Neural cell (in vitro differentiated cells): ENCODE results near the gene ALAS2. TPM values are rescaled to one million over a fixed set of nuclear protein-coding genes. Genes with fewer than 3 reads are reported as not detected.

Experiments used
- H2AFZ ChIP-seq: fragments of 200-600, 300-800 bp; sonication (generic), shearing (Covaris generic); 2 replicates; pipeline ENCODE4 v1.6.0; 2014; ENCODE audit warnings: low read depth, mild to moderate bottlenecking, antibody characterized with exemption, low read length, moderate library complexity
- H3F3A ChIP-seq: fragments of 200-600 bp; shearing (Covaris generic); 2 replicates; pipeline ENCODE4 v1.6.1; 2016; ENCODE audit warnings: mild to moderate bottlenecking, moderate library complexity, mixed read lengths, antibody characterized with exemption, low read length; ENCODE audit not compliant: insufficient read depth, poor library complexity, severe bottlenecking
- H3K27ac ChIP-seq: fragments of 200-600, 300-800 bp; sonication (generic), shearing (Covaris generic); 2 replicates; pipeline ENCODE4 v1.5.1; 2014; ENCODE audit warnings: mild to moderate bottlenecking, low read length, moderate library complexity
- H3K27me3 ChIP-seq: fragments of 300-800, 200-600 bp; sonication (generic), shearing (Covaris generic); 2 replicates; pipeline ENCODE4 v1.6.0; 2014; ENCODE audit warnings: mild to moderate bottlenecking, low read depth, low read length, moderate library complexity; ENCODE audit not compliant: insufficient read depth
- H3K36me3 ChIP-seq: fragments of 300-800, 200-600 bp; sonication (generic), shearing (Covaris generic); 2 replicates; pipeline ENCODE4 v1.5.1; 2014; ENCODE audit warnings: mild to moderate bottlenecking, antibody characterized with exemption, low read length, moderate library complexity; ENCODE audit not compliant: insufficient read depth
- H3K4me2 ChIP-seq: fragments of 300-800, 200-600 bp; sonication (generic), shearing (Covaris generic); 2 replicates; pipeline ENCODE4 v1.6.0; 2014; ENCODE audit warnings: mild to moderate bottlenecking, low read length
- H3K4me3 ChIP-seq: fragments of 300-800, 200-600 bp; sonication (generic), shearing (Covaris generic); 2 replicates; pipeline ENCODE4 v1.5.1; 2014; ENCODE audit warnings: mild to moderate bottlenecking, low read length, moderate library complexity
- H3K79me2 ChIP-seq: fragments of 200-600 bp; shearing (Covaris generic); replicated peaks from 2 replicates; pipeline ENCODE4 v1.6.0; 2014; ENCODE audit warnings: mild to moderate bottlenecking, low read length, moderate library complexity; ENCODE audit not compliant: insufficient read depth
- H3K9ac ChIP-seq: fragments of 300-800, 200-600 bp; sonication (generic), shearing (Covaris generic); 2 replicates; pipeline ENCODE4 v1.6.1; 2016; ENCODE audit warnings: mild to moderate bottlenecking, low read length, mixed read lengths
- H3K9me2 ChIP-seq: fragments of 200-600 bp; shearing (Covaris generic); 2 replicates; pipeline ENCODE4 v1.6.1; 2016; ENCODE audit warnings: mild to moderate bottlenecking, low read length, mixed read lengths; ENCODE audit not compliant: insufficient read depth
- H3K9me3 ChIP-seq: fragments of 200-600, 300-800 bp; sonication (generic), shearing (Covaris generic); 2 replicates; pipeline ENCODE4 v1.6.1; 2016; ENCODE audit warnings: mild to moderate bottlenecking, mixed run types, low read length, moderate library complexity, mixed read lengths
- H4K20me1 ChIP-seq: fragments of 200-600 bp; shearing (Covaris generic); 2 replicates; pipeline ENCODE4 v1.6.1; 2016; ENCODE audit warnings: mild to moderate bottlenecking, mixed run types; ENCODE audit not compliant: insufficient read depth
- CTCF ChIP-seq: fragments of 450-650 bp; IDR thresholded peaks from 2 replicates; pipeline ENCODE4 v1.5.1; 2014; ENCODE audit warnings: antibody characterized with exemption, mild to moderate bottlenecking, moderate library complexity; ENCODE audit not compliant: poor library complexity, severe bottlenecking
- EP300 ChIP-seq: fragments of 450-650 bp; conservative IDR thresholded peaks from 2 replicates; pipeline ENCODE4 v1.6.1; 2014; ENCODE audit warnings: antibody characterized with exemption, mild to moderate bottlenecking, moderate library complexity; ENCODE audit not compliant: poor library complexity, severe bottlenecking
- EZH2 ChIP-seq: fragments of 200-600, 300-800 bp; shearing (Covaris generic), sonication (generic); IDR thresholded peaks from 2 replicates; pipeline ENCODE4 v1.6.1; 2014; ENCODE audit warnings: antibody characterized with exemption, low read length, borderline replicate concordance, mild to moderate bottlenecking; ENCODE audit not compliant: insufficient read depth, poor library complexity, severe bottlenecking
- MXI1 ChIP-seq: fragments of 450-650 bp; conservative IDR thresholded peaks from 2 replicates; pipeline ENCODE4 v1.6.1; 2014; ENCODE audit warnings: antibody characterized with exemption, mild to moderate bottlenecking; ENCODE audit not compliant: poor library complexity, severe bottlenecking
- POLR2AphosphoS5 ChIP-seq: IDR thresholded peaks from 2 replicates; pipeline ENCODE4 v1.6.1; 2012
- RAD21 ChIP-seq: fragments of 450-650 bp; conservative IDR thresholded peaks from 2 replicates; pipeline ENCODE4 v1.6.1; 2014; ENCODE audit warnings: antibody characterized with exemption, mild to moderate bottlenecking, moderate library complexity
- REST ChIP-seq: IDR thresholded peaks from 2 replicates; pipeline ENCODE4 v1.6.1; 2012; ENCODE audit warnings: borderline replicate concordance
- SMC3 ChIP-seq: fragments of 450-650 bp; conservative IDR thresholded peaks from 2 replicates; pipeline ENCODE4 v1.6.1; 2014; ENCODE audit warnings: antibody characterized with exemption, mild to moderate bottlenecking, moderate library complexity; ENCODE audit not compliant: poor library complexity
- TAF1 ChIP-seq: IDR thresholded peaks from 2 replicates; pipeline ENCODE4 v1.6.1; 2012; ENCODE audit warnings: low read depth
- polyA plus RNA-seq: library from polyadenylated mRNA; depleted of rRNA; stranded (reverse); fragments of >200 nt; gene quantifications from 2 replicates; pipeline ENCODE4 v1.2.3, GENCODE V29; 2014

ALAS2 gene
- polyA plus RNA-seq, 1 donor from 2014 or later: not detected

GRCh38 chrX:55033429-55033828 lies 2.7 kb upstream of the ALAS2 start:
- H3K9me3 ChIP-seq: no peaks in the 10 kb centered on the region
- H3K36me3 ChIP-seq: no peaks in the 10 kb centered on the region
- H3K27ac ChIP-seq: no peak overlapping the region
- H3K4me2 ChIP-seq: no peak overlapping the region
- H3K79me2 ChIP-seq: no peaks in the 10 kb centered on the region
- H2AFZ ChIP-seq: no peak overlapping the region
- TF ChIP-seq MXI1: no peak
- TF ChIP-seq POLR2AphosphoS5: no peak
- no peak for TF ChIP-seq EZH2
- no peak for TF ChIP-seq EP300
- TF ChIP-seq CTCF: no peak
- no peak for TF ChIP-seq TAF1
- TF ChIP-seq SMC3: no peak
- TF ChIP-seq REST: no peak
- H3K4me3 ChIP-seq: no peak overlapping the region
- H4K20me1 ChIP-seq: no peaks in the 10 kb centered on the region
- H3K9ac ChIP-seq: no peak overlapping the region
- H3K27me3 ChIP-seq: no peaks in the 10 kb centered on the region
- no peaks in the 10 kb centered on the region for H3K9me2 ChIP-seq
- no peaks in the 10 kb centered on the region for H3F3A ChIP-seq

- H3K9me2 ChIP-seq: no peaks in the 10 kb centered on the region
- H3F3A ChIP-seq: no peaks in the 10 kb centered on the region
Measured at GRCh38 chrX:55029291-55029690, 1.5 kb downstream of the ALAS2 start.

More at GRCh38 chrX:55029291-55029690, 1.5 kb downstream of the ALAS2 start:
- H3K9me3 ChIP-seq: no peaks in the 10 kb centered on the region
- no peak overlapping the region for H3K4me3 ChIP-seq
- no peak overlapping the region for H2AFZ ChIP-seq
- no peaks in the 10 kb centered on the region for H4K20me1 ChIP-seq
- TF ChIP-seq RAD21 (no peak), EP300 (no peak), EZH2 (no peak), MXI1 (no peak), CTCF (no peak), REST (no peak), SMC3 (no peak), TAF1 (no peak), POLR2AphosphoS5 (no peak)
- no peak overlapping the region for H3K4me2 ChIP-seq
- no peaks in the 10 kb centered on the region for H3K36me3 ChIP-seq
- no peak overlapping the region for H3K9ac ChIP-seq
- no peaks in the 10 kb centered on the region for H3K27me3 ChIP-seq
- no peaks in the 10 kb centered on the region for H3K79me2 ChIP-seq
- H3K27ac ChIP-seq: no peak overlapping the region
